Transverse colon (tissue), 4 donors: ENCODE measurements around the gene ALKBH3. TPM values are rescaled to one million over a fixed set of nuclear protein-coding genes. Genes with fewer than 3 reads are reported as not detected.

Experiments
- DNase-seq: peaks from one replicate; pipeline ENCODE4 v3.0.0-alpha.2; 2019
- H3K27ac ChIP-seq, 4 donors: fragments of 200-600 bp; sonication (generic); 2 replicates each; pipeline ENCODE4 v1.5.1; 2016 to 2018; ENCODE audit warnings: inconsistent platforms in 4 of 4
- H3K27me3 ChIP-seq: fragments of 200-600 bp; sonication (generic); 2 replicates; pipeline ENCODE4 v1.5.1; 2017; ENCODE audit warnings: inconsistent platforms
- H3K36me3 ChIP-seq, 4 donors: fragments of 200-600 bp; sonication (generic); 2 replicates each; pipeline ENCODE4 v1.5.1; 2017 to 2019; ENCODE audit warnings: inconsistent platforms in 4 of 4
- H3K4me1 ChIP-seq, 4 donors: fragments of 200-600 bp; sonication (generic); 2 replicates each; pipeline ENCODE4 v1.5.1; 2017 to 2020; ENCODE audit warnings: inconsistent platforms in 4 of 4
- H3K4me3 ChIP-seq, 4 donors: fragments of 200-600 bp; sonication (generic); 1 replicate in 1 of 4; 2 replicates in 3 of 4; pipeline versions ENCODE4 v1.5.1 to v1.6.1; 2017 to 2019; ENCODE audit warnings: inconsistent platforms in 4 of 4
- H3K9me3 ChIP-seq, 2 donors: fragments of 200-600 bp; sonication (generic); 2 replicates each; pipeline ENCODE4 v1.5.1; 2017 to 2019; ENCODE audit warnings: inconsistent platforms in 2 of 2
- EP300 ChIP-seq: sonication (generic); formaldehyde crosslinking; IDR thresholded peaks from one replicate; pipeline ENCODE4 v1.6.1; 2017; ENCODE audit warnings: antibody characterized with exemption, low read depth
- POLR2A ChIP-seq: fragments of 450-650 bp; IDR thresholded peaks from one replicate; pipeline ENCODE4 v1.6.1; 2016; ENCODE audit warnings: antibody characterized with exemption, mild to moderate bottlenecking, moderate library complexity
- POLR2AphosphoS5 ChIP-seq, 3 donors: sonication (generic); formaldehyde crosslinking; IDR thresholded peaks; one replicate each; pipeline ENCODE4 v1.6.1; 2016; ENCODE audit warnings: antibody characterized with exemption in 3 of 3
- WGBS, 2 donors: methylation state at CpG; one replicate each; pipeline ENCODE4 v1.1.5; 2018; ENCODE audit warnings: low coverage in 1 of 2; 5-methylcytosine and 5-hydroxymethylcytosine counted together
- in situ Hi-C, 4 donors: fragments of 200-750 bp; cut with MboI; loops; one replicate each; pipeline versions ENCODE4 v1.15.0 to v1.15.1; 2017; ENCODE audit warnings: low sequenced_read_pairs in 3 of 4, low pct_ligation_motif_present in 1 of 4, low pct_unique_long_range_greater_than_20kb in 1 of 4
- intact Hi-C: fragments of 100-400 bp; cut with DNase I; formaldehyde crosslinking; loops from one replicate; pipeline ENCODE4 v1.15.1; 2023; ENCODE audit warnings: low total_unique reads
- total RNA-seq, 4 donors: library from RNA; depleted of rRNA; stranded (reverse); fragments of >200 nt; gene quantifications; one replicate each; pipeline ENCODE4 v1.1.0, GENCODE V29; 2016
- TF ChIP-seq, protein P1 (sequence below), 5 experiments: fragments of 200-600 bp in 3 of 5; fragments of 450-650 bp in 2 of 5; sonication (generic) in 3 of 5; IDR thresholded peaks; 1 replicate in 2 of 5; 2 replicates in 3 of 5; pipeline ENCODE4 v1.5.1; 2016 to 2017; ENCODE audit warnings: antibody characterized with exemption in 5 of 5, inconsistent platforms in 3 of 5, mild to moderate bottlenecking in 2 of 5, moderate library complexity in 1 of 5

Gene ALKBH3
- total RNA-seq, 4 donors from 2014 or later = 7.2 to 27.6 (median 23.5) TPM

- TF ChIP-seq POLR2AphosphoS5 (IDR thresholded peaks at IDR 0.05) (no peak), EP300 (no peak), POLR2A (no peak)
- TF ChIP-seq, protein P1, sequence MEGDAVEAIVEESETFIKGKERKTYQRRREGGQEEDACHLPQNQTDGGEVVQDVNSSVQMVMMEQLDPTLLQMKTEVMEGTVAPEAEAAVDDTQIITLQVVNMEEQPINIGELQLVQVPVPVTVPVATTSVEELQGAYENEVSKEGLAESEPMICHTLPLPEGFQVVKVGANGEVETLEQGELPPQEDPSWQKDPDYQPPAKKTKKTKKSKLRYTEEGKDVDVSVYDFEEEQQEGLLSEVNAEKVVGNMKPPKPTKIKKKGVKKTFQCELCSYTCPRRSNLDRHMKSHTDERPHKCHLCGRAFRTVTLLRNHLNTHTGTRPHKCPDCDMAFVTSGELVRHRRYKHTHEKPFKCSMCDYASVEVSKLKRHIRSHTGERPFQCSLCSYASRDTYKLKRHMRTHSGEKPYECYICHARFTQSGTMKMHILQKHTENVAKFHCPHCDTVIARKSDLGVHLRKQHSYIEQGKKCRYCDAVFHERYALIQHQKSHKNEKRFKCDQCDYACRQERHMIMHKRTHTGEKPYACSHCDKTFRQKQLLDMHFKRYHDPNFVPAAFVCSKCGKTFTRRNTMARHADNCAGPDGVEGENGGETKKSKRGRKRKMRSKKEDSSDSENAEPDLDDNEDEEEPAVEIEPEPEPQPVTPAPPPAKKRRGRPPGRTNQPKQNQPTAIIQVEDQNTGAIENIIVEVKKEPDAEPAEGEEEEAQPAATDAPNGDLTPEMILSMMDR (IDR thresholded peaks at IDR 0.05) = no peak
- Histone ChIP-seq H3K9me3 (peaks cover 0 to 4% of the 10 kb centered on the region in 2 donors), H3K4me1 (no peaks in the 10 kb centered on the region), H3K27ac (no peak overlapping the region), H3K27me3 (peaks cover 3% of the 10 kb centered on the region), H3K36me3 (no peaks in the 10 kb centered on the region), H3K4me3 (no peak overlapping the region)
- no peak for DNase-seq
- in situ Hi-C loops (no loop called here), intact Hi-C loops (no loop called here)
- 67 to 79% methylated on average over 1 to 4 of the region's 4 CpGs for WGBS, 2 donors
Observed at GRCh38 chr11:43968719-43969118, 88.1 kb downstream of the ALKBH3 start.

DNA sequence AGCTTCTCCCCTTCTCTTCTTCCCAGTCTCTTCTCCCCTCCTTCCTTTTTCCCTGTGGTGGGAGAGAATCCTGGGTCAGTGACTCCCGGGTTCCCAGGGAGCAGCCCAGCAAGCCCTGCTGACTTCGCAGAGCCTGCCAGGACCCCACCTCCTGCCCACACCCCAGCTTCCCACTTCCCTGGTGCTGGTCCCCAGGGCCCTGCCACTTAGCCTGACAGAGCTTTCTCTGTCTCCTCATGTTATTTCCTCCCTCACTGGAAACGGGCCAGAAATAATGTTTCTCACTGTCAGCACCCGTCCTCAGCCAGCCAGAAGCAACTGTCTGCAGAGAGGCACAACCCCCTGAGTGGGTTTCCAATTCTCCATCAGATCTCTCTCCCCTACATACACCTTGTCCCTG lies 88.9 kb downstream of the ALKBH3 start:
- DNase-seq = no peak
- Histone ChIP-seq H3K36me3 (no peaks in the 10 kb centered on the region), H3K27ac (no peak overlapping the region), H3K9me3 (peaks cover under 1 to 4% of the 10 kb centered on the region in 2 donors), H3K27me3 (peaks cover 3% of the 10 kb centered on the region), H3K4me3 (no peak overlapping the region), H3K4me1 (no peaks in the 10 kb centered on the region)
- in situ Hi-C loops = no loop called here
- intact Hi-C loops = no loop called here
- TF ChIP-seq EP300 (no peak), POLR2AphosphoS5 (IDR thresholded peaks at IDR 0.05) (no peak), POLR2A (no peak)
- TF ChIP-seq, protein P1 (IDR thresholded peaks at IDR 0.05) = no peak
- WGBS, 2 donors = 20% methylated on average over 1 to 4 of the region's 4 CpGs

Other genes with a start within 250 kb of the ALKBH3 start
- gene HSD17B12, start 200.1 kb upstream of the ALKBH3 start, total RNA-seq = 10 to 100 TPM; 33.3 to 65.7 (median 47.1) TPM
- 100 to 1,000 TPM in 2 of 4 donors, 10 to 100 TPM in 2; 20.6 to 305 (median 134) TPM for gene C11orf96, start 61.8 kb downstream of the ALKBH3 start, total RNA-seq
- gene ACCSL, start 167.2 kb downstream of the ALKBH3 start, total RNA-seq = not detected
- 10 to 100 TPM; 17.6 to 88.3 (median 29.5) TPM for gene ACCS, start 185.4 kb downstream of the ALKBH3 start, total RNA-seq
- 10 to 100 TPM; 32.2 to 82.9 (median 59.6) TPM for gene EXT2, start 214.8 kb downstream of the ALKBH3 start, total RNA-seq